Ovary (tissue), 9 donors: ENCODE results near the gene GSG1. TPM values are rescaled to one million over a fixed set of nuclear protein-coding genes. Genes with fewer than 3 reads are reported as not detected.

Source experiments
- DNase-seq, 5 donors: peaks; one replicate each; pipeline ENCODE4 v3.0.0-alpha.2; 2019 to 2020
- H3K27ac ChIP-seq, 2 donors: fragments of 200-600 bp; one replicate each; pipeline versions ENCODE4 v1.5.1 to v1.8.0; 2019 to 2022
- H3K27me3 ChIP-seq: fragments of 200-600 bp; one replicate; pipeline ENCODE4 v1.8.0; 2022
- H3K36me3 ChIP-seq: fragments of 200-600 bp; sonication (generic); one replicate; pipeline ENCODE4 v1.5.1; 2019
- H3K4me1 ChIP-seq: one replicate; pipeline ENCODE4 v1.8.1; 2013; ENCODE audit warnings: mild to moderate bottlenecking, moderate library complexity; ENCODE audit not compliant: insufficient read depth
- H3K4me3 ChIP-seq: fragments of 200-600 bp; sonication (generic); one replicate; pipeline ENCODE4 v1.5.1; 2017
- H3K9me3 ChIP-seq, 2 donors: fragments of 200-600 bp in 1 of 2; sonication (generic) in 1 of 2; one replicate each; pipeline versions ENCODE4 v1.5.1 to v1.8.1; 2013 to 2019; ENCODE audit warnings: mild to moderate bottlenecking in 1 of 2, moderate library complexity in 1 of 2
- CTCF ChIP-seq, 3 donors: fragments of 450-650 bp in 2 of 3; fragments of 200-600 bp in 1 of 3; IDR thresholded peaks; one replicate each; pipeline versions ENCODE4 v1.5.1 to v1.8.0; 2016 to 2022; ENCODE audit warnings: antibody characterized with exemption in 3 of 3, mild to moderate bottlenecking in 1 of 3
- EP300 ChIP-seq: sonication (generic); formaldehyde crosslinking; IDR thresholded peaks from one replicate; pipeline ENCODE4 v1.6.1; 2017; ENCODE audit warnings: antibody characterized with exemption
- POLR2A ChIP-seq: fragments of 450-650 bp; IDR thresholded peaks from one replicate; pipeline ENCODE4 v1.6.1; 2017; ENCODE audit warnings: antibody characterized with exemption, mild to moderate bottlenecking, moderate library complexity
- WGBS, 3 donors: extraction: QIAGEN DNeasy Blood & Tissue Kit in 1 of 3; methylation state at CpG; one replicate each; pipeline versions ENCODE4 v1.1.5 to v1.1.7; 2013 to 2017; 5-methylcytosine and 5-hydroxymethylcytosine counted together
- intact Hi-C, 4 donors: fragments of 100-400 bp; cut with DNase I; formaldehyde crosslinking; loops; one replicate each; pipeline versions ENCODE4 v1.11.0 to v1.15.1; 2022 to 2023
- polyA plus RNA-seq, 2 donors: library from polyadenylated mRNA; stranded (reverse); fragments of 200-250 nt in 1 of 2; fragments of 350-450 nt in 1 of 2; fragmentation: Illumina TruSeq in 1 of 2; extraction: RNeasy Lipid Tissue Mini Kit (QIAGEN cat#74804) in 1 of 2; gene quantifications; one replicate each; pipeline ENCODE4 v1.2.3, GENCODE V29; 2013 to 2014
- total RNA-seq, 7 donors: library from RNA; depleted of rRNA in 2 of 7; stranded (reverse); fragments of >200 nt in 2 of 7; fragmentation: NEBNext Ultra II Directional in 3 of 7; extraction: Animal tissue kit (Norgen Biotek cat#: 25700) in 3 of 7; gene quantifications; one replicate each; pipeline versions ENCODE4 v1.1.0 to v1.2.4, GENCODE V29; 2016 to 2023
- donor health status: DM: no; HTN: no; CAD: no; lungs with moderate emphysema.
- donor health status: DM: no; HTN: no; CAD: no.
- donor health status: Bipolar disorder and iron deficiency.
- donor health status: DM: yes; HTN: yes; CAD: no.
- donor health status: DM: no; HTN: no; CAD: no.
- donor health status: DM: yes; HTN: yes; CAD: no.

The GSG1 gene
- total and polyA plus RNA-seq, 9 donors: 0.33 to 0.43 TPM; not detected in 7

GRCh38 chr12:13075786-13076570 is 27.5 kb downstream of the GSG1 start:
- no peak for TF ChIP-seq CTCF (IDR thresholded peaks at IDR 0.05)
- TF ChIP-seq POLR2A: no peak
- TF ChIP-seq EP300: no peak
- WGBS, 3 donors: 90 to 94% (median 91%) methylated on average over 12 of the region's 12 CpGs
- DNase-seq: no peak
- Histone ChIP-seq H3K27me3 (no peaks in the 10 kb centered on the region), H3K27ac (no peak overlapping the region), H3K9me3 (no peaks in the 10 kb centered on the region), H3K4me1 (no peaks in the 10 kb centered on the region), H3K4me3 (no peak overlapping the region), H3K36me3 (no peaks in the 10 kb centered on the region)
- intact Hi-C loops: no loop called here

DNA sequence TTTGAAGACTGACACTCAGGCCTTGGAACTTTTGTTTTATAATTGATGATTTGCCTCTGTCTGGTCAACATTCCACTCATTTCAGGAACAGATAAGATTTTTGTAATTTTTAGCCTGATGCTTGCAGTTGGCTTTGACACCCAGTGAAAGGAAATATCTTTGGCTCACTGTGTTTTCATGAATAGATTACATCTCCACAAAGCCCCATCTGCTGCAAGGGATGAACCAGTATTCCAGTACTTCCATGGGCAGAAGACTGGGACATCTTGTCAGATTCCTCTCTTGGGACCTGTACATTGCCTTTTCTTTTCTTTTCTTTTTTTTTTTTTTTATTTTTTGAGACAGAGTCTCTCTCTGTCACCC is 28.4 kb downstream of the GSG1 start:
- Histone ChIP-seq H3K27ac (no peak overlapping the region), H3K36me3 (no peaks in the 10 kb centered on the region), H3K4me3 (no peak overlapping the region), H3K4me1 (no peaks in the 10 kb centered on the region), H3K9me3 (no peaks in the 10 kb centered on the region), H3K27me3 (no peaks in the 10 kb centered on the region)
- TF ChIP-seq POLR2A (no peak), CTCF (IDR thresholded peaks at IDR 0.05) (no peak), EP300 (no peak)
- no peak for DNase-seq
- intact Hi-C loops: no loop called here

- intact Hi-C loops: no loop called here
- Histone ChIP-seq H3K4me3 (no peak overlapping the region), H3K4me1 (no peaks in the 10 kb centered on the region), H3K9me3 (no peaks in the 10 kb centered on the region), H3K36me3 (no peaks in the 10 kb centered on the region), H3K27me3 (no peaks in the 10 kb centered on the region), H3K27ac (no peak overlapping the region)
- WGBS, 3 donors: 94 to 97% (median 94%) methylated on average over 3 of the region's 3 CpGs
- TF ChIP-seq POLR2A (no peak), CTCF (IDR thresholded peaks at IDR 0.05) (no peak), EP300 (no peak)
- no peak for DNase-seq
Observed at GRCh38 chr12:13074396-13075117, 28.9 kb downstream of the GSG1 start.

DNA sequence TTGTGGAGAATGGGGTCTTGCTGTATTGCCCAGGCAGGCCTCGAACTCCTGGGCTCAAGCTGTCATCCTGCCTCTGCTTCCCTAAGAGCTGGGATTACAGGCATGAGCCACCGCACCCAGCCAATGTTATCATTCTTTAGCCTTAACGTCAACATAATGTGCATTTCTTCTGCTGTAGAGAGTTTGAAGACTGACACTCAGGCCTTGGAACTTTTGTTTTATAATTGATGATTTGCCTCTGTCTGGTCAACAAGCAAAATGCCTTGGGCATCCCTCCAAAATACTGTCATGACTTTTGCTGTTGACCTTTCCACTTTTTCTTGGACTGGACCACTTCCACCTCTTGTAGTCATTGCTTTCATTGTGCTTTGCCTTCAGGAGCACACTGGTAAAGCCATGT is 30.3 kb downstream of the GSG1 start:
- H3K27ac ChIP-seq: no peak overlapping the region
- no peak for DNase-seq
- no peaks in the 10 kb centered on the region for H3K27me3 ChIP-seq
- no peaks in the 10 kb centered on the region for H3K36me3 ChIP-seq
- H3K4me3 ChIP-seq: no peak overlapping the region
- H3K4me1 ChIP-seq: no peaks in the 10 kb centered on the region
- no peaks in the 10 kb centered on the region for H3K9me3 ChIP-seq
- TF ChIP-seq CTCF (IDR thresholded peaks at IDR 0.05): no peak
- no peak for TF ChIP-seq EP300
- no peak for TF ChIP-seq POLR2A
- 55 to 72% (median 56%) methylated on average over 3 of the region's 3 CpGs for WGBS, 3 donors
- intact Hi-C loops: no loop called here
